ENCODE data around the gene TMEM52B. TPM values are rescaled to one million over a fixed set of nuclear protein-coding genes. Genes with fewer than 3 reads are reported as not detected.

TMEM52B gene
- total RNA-seq, 4 donors from 2014 or later: not detected

GRCh38 chr12:10170216-10170615 lies 8.6 kb upstream of the TMEM52B start:
- intact Hi-C loops (cut with DNase I): no loop called here
- Histone ChIP-seq H3K27ac (no peak overlapping the region), H3K27me3 (no peaks in the 10 kb centered on the region), H3K36me3 (no peaks in the 10 kb centered on the region), H3K4me1 (peaks cover 0 to 25% (median 2%) of the 10 kb centered on the region in 3 donors), H3K9me3 (no peaks in the 10 kb centered on the region), H3K4me3 (no peak overlapping the region)
- no peak for DNase-seq
- 78 to 87% methylated on average over 4 to 5 of the region's 5 CpGs for WGBS, 2 donors
- TF ChIP-seq, protein P1, sequence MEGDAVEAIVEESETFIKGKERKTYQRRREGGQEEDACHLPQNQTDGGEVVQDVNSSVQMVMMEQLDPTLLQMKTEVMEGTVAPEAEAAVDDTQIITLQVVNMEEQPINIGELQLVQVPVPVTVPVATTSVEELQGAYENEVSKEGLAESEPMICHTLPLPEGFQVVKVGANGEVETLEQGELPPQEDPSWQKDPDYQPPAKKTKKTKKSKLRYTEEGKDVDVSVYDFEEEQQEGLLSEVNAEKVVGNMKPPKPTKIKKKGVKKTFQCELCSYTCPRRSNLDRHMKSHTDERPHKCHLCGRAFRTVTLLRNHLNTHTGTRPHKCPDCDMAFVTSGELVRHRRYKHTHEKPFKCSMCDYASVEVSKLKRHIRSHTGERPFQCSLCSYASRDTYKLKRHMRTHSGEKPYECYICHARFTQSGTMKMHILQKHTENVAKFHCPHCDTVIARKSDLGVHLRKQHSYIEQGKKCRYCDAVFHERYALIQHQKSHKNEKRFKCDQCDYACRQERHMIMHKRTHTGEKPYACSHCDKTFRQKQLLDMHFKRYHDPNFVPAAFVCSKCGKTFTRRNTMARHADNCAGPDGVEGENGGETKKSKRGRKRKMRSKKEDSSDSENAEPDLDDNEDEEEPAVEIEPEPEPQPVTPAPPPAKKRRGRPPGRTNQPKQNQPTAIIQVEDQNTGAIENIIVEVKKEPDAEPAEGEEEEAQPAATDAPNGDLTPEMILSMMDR (IDR thresholded peaks at IDR 0.05): no peak
- no peak for TF ChIP-seq POLR2A (IDR thresholded peaks at IDR 0.05)

DNA sequence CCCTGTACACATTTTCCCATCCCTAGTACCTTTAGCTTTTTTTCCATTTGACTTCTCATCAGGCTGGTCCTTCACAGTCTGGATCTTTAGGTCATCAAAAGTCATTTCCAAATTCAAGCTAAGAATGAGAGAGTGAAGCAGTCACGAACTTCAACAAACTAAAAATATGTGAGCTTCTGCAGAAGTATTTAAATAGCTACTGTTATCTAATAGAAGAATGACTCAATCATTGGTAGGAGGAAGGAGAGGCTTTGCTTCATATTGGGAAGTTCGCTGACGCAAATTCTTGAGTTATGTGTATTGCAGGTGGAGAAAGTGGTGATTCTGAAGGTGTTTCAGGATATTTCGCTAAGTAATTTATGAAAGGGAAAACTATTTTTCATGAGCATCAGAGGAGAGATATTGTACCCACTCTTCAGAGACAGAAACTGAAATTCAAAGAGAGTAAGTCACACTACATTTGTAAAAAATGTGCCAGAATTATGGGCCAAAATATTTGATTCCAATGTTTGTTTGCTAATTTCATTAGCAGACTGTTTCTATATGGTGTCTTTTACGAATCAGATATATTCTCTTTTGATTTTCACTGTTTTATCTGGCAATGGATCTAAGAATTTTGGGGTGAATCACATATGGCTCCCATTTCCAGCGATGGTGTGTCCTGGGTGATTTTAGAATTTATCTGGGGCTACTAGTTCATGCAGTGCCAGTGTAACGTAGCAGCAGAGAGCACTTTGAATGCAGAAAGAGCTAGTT lies 6.7 kb upstream of the TMEM52B start, which contains the start of gene OLR1:
Gene OLR1 (minus strand): TSS at position 160 of the 756 bp plus-strand sequence. CDS start 55 bp downstream, at position 105.
- Histone ChIP-seq H3K27me3 (no peaks in the 10 kb centered on the region), H3K9me3 (no peaks in the 10 kb centered on the region), H3K4me3 (no peak within 1 kb of the TSS), H3K4me1 (peaks cover 2 to 30% (median 14%) of the 10 kb centered on the region in 3 donors), H3K36me3 (no peaks in the 10 kb centered on the region), H3K27ac (no peak within 1 kb of the TSS)
- DNase-seq: no peak
- intact Hi-C loops (cut with DNase I): no loop called here
- TF ChIP-seq, protein P1 (IDR thresholded peaks at IDR 0.05): no peak
- TF ChIP-seq POLR2A (IDR thresholded peaks at IDR 0.05): no peak
- 57 to 61% methylated on average over 7 of the region's 7 CpGs for WGBS, 2 donors

DNA sequence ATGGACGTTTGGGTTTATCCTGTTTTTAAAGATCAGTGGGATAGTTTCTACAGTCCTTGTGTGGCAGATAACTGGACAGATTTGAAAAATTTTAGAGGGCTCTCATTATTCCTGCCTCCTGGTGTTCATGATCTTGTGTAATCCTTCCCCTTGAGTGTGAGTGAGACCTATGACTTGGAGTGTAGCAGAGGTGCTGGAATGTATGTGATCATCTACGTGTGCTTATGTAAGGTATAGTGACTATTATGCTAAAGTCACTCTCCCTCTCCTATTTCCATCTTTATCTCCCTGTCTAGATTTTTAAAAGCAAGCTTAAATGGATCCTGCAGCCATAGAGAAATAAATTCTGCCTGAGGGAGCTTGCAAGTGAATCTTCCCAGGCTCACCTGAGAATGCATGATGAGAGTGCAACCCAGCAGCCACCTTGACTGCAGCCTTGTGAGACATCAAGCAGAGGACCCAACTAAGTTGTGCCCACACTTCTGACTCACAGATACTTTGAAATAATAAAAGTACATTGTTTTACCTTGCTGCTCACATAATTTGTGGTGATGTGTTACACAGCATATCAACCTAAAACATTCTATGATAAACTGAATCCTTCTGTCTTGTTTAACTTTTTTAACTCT lies 3.7 kb upstream of the TMEM52B start:
- H3K4me1 ChIP-seq: peaks cover 4 to 40% (median 17%) of the 10 kb centered on the region in 3 donors
- H3K27me3 ChIP-seq: no peaks in the 10 kb centered on the region
- no peaks in the 10 kb centered on the region for H3K9me3 ChIP-seq
- 54 to 72% methylated on average over 2 of the region's 2 CpGs for WGBS, 2 donors
- peak overlapping the region in 3 of 4 donors; percentile 76 to 87 (median 77) for H3K27ac ChIP-seq
- intact Hi-C loops (cut with DNase I): no loop called here
- no peak overlapping the region for H3K4me3 ChIP-seq
- TF ChIP-seq, protein P1 (IDR thresholded peaks at IDR 0.05): no peak
- TF ChIP-seq POLR2A (IDR thresholded peaks at IDR 0.05): no peak
- no peak for DNase-seq
- no peaks in the 10 kb centered on the region for H3K36me3 ChIP-seq

DNA sequence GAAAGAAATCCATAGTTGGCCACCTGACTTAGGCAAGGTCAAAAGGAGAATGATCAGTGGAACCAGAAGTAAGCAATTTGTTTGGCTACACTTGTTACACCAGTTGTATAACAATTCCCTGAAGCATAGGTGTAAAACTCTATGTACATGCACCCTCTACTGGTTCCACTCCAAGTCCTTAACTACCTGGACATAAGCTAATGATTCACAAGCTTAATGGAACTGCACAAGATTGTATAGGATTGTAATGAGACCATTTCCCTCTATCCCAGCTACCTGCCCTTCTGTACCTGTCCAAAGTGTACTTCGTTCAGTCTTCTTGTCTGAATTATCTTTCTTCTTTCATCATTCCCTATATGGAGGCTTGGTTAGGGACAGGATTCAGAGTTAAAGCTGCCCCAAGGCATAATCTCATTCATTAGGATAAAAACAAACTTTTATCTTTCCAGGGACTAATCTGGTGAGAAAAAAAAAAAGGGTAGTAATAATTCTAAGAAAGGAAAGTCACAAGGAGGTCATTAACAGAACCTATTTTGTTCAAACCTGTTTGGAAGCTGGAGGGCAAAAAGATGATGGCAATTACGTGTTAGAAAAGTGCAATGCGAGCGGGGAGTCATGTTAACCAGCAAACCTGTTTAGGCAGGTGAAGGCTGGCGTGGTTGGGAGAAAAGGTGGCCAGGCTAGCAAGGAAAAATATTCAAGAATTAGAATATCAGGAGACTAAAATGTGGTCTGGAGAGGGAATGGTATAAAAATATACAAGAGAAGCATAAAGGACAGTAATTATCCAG lies 2.8 kb upstream of the TMEM52B start:
- DNase-seq: no peak
- H3K4me1 ChIP-seq: peaks cover 4 to 40% (median 17%) of the 10 kb centered on the region in 3 donors
- H3K9me3 ChIP-seq: no peaks in the 10 kb centered on the region
- H3K4me3 ChIP-seq: no peak overlapping the region
- peak overlapping the region; percentile 67 to 87 (median 76) for H3K27ac ChIP-seq
- no peaks in the 10 kb centered on the region for H3K27me3 ChIP-seq
- TF ChIP-seq POLR2A (IDR thresholded peaks at IDR 0.05): no peak
- TF ChIP-seq, protein P1 (IDR thresholded peaks at IDR 0.05): peak in 1 of 6 experiments; percentile 33
- WGBS, 2 donors: 49 to 53% methylated on average over 5 of the region's 5 CpGs
- H3K36me3 ChIP-seq: no peaks in the 10 kb centered on the region
- intact Hi-C loops (cut with DNase I): no loop called here

Measured in esophagus squamous epithelium (tissue), 5 donors.